OCI-LY7 (cell line): ENCODE measurements around the gene TRIM27. TPM values are rescaled to one million over a fixed set of nuclear protein-coding genes. Genes with fewer than 3 reads are reported as not detected.
"Not testable (repeated sequence)": the region's sequence is repeated elsewhere in the genome, so short reads cannot be mapped to it uniquely, and the experiment has no call there.

Source experiments
- BruUV-seq: library from RNA; stranded (reverse); fragments of 400-500 nt; replicated peaks from 2 replicates; lab custom pipeline; 2021; lab: Mats Ljungman, UMichigan
- CTCF ChIA-PET: fragments of 300-600 bp; sonication (Branson Sonifier 250); formaldehyde crosslinking; loops from one replicate; lab custom pipeline; 2022; ENCODE audit warnings: antibody characterized with exemption; ENCODE audit not compliant: unreplicated experiment; lab: Charles Lee
- POLR2A ChIA-PET: fragments of 300-600 bp; sonication (Branson Sonifier 250); formaldehyde crosslinking; loops from one replicate; lab custom pipeline; 2022; ENCODE audit warnings: antibody characterized with exemption; lab: Charles Lee
- DNase-seq: peaks from one replicate; pipeline ENCODE4 v3.0.0-alpha.2; 2015; ENCODE audit warnings: low spot score
- H2AFZ ChIP-seq: fragments of 200-600 bp; sonication (generic), shearing (Covaris generic); 2 replicates; pipeline ENCODE4 v1.6.1; 2014; ENCODE audit warnings: mild to moderate bottlenecking, antibody characterized with exemption, low read length, moderate library complexity
- H3K27ac ChIP-seq: fragments of 200-600 bp; sonication (generic); 2 replicates; pipeline ENCODE4 v1.5.1; 2014; ENCODE audit warnings: mixed run types, low read depth, mild to moderate bottlenecking, moderate library complexity, low read length, inconsistent platforms; ENCODE audit not compliant: poor library complexity, severe bottlenecking
- H3K36me3 ChIP-seq: fragments of 200-600 bp; sonication (generic); 2 replicates; pipeline ENCODE4 v1.6.1; 2014; ENCODE audit warnings: mild to moderate bottlenecking, antibody characterized with exemption, low read length, moderate library complexity, mixed read lengths; ENCODE audit not compliant: insufficient read depth
- H3K4me1 ChIP-seq: fragments of 200-600 bp; sonication (generic); 2 replicates; pipeline ENCODE4 v1.5.1; 2014; ENCODE audit warnings: mild to moderate bottlenecking, low read length; ENCODE audit not compliant: insufficient read depth, poor library complexity, severe bottlenecking
- H3K4me2 ChIP-seq: fragments of 200-600 bp; sonication (generic); 2 replicates; pipeline ENCODE4 v1.6.1; 2014; ENCODE audit warnings: mild to moderate bottlenecking, low read length
- H3K4me3 ChIP-seq: fragments of 200-600 bp; sonication (generic); 2 replicates; pipeline ENCODE4 v1.5.1; 2014; ENCODE audit warnings: mild to moderate bottlenecking, low read depth, low read length; ENCODE audit not compliant: poor library complexity, severe bottlenecking
- H3K79me2 ChIP-seq: fragments of 200-600 bp; sonication (generic); 2 replicates; pipeline ENCODE4 v1.6.1; 2016; ENCODE audit warnings: low read depth, mild to moderate bottlenecking, low read length, moderate library complexity, mixed read lengths; ENCODE audit not compliant: insufficient read depth
- H3K9me2 ChIP-seq: fragments of 200-600 bp; sonication (generic); 2 replicates; pipeline ENCODE4 v1.6.1; 2016; ENCODE audit warnings: mild to moderate bottlenecking, low read length, mixed read lengths; ENCODE audit not compliant: insufficient read depth
- H3K9me3 ChIP-seq: fragments of 200-600 bp; sonication (generic); 2 replicates; pipeline ENCODE4 v1.6.1; 2014; ENCODE audit warnings: mild to moderate bottlenecking, mixed run types, low read length, mixed read lengths
- H4K20me1 ChIP-seq: fragments of 200-600 bp; sonication (generic); 2 replicates; pipeline ENCODE4 v1.6.1; 2014; ENCODE audit warnings: mild to moderate bottlenecking, antibody characterized with exemption, low read length, moderate library complexity, mixed read lengths; ENCODE audit not compliant: insufficient read depth
- CTCF ChIP-seq: fragments of 200-600 bp; sonication (generic); conservative IDR thresholded peaks from 2 replicates; pipeline ENCODE4 v1.5.1; 2014; ENCODE audit warnings: mild to moderate bottlenecking, antibody characterized with exemption, low read length, moderate library complexity, mixed read lengths
- EZH2phosphoT487 ChIP-seq: fragments of 200-600 bp; sonication (generic); IDR thresholded peaks from 2 replicates; pipeline ENCODE4 v1.6.1; 2018; ENCODE audit warnings: low read depth, borderline replicate concordance, mild to moderate bottlenecking, mixed run types, antibody characterized with exemption, low read length, moderate library complexity, mixed read lengths
- intact Hi-C: fragments of 100-400 bp; cut with micrococcal nuclease; formaldehyde crosslinking; loops from one replicate; pipeline ENCODE4 v1.10.0; 2022; ENCODE audit not compliant: unreplicated experiment
- total RNA-seq, 2 experiments: library from RNA; depleted of rRNA in 1 of 2; stranded (reverse); fragments of >200 nt in 1 of 2; shearing (Covaris generic) in 1 of 2; gene quantifications; 2 replicates each; pipeline ENCODE4 v1.2.3, GENCODE V29; 2014 to 2022

The TRIM27 gene
- total RNA-seq, 2 experiments from 2014 or later = 112 to 130 TPM

DNA sequence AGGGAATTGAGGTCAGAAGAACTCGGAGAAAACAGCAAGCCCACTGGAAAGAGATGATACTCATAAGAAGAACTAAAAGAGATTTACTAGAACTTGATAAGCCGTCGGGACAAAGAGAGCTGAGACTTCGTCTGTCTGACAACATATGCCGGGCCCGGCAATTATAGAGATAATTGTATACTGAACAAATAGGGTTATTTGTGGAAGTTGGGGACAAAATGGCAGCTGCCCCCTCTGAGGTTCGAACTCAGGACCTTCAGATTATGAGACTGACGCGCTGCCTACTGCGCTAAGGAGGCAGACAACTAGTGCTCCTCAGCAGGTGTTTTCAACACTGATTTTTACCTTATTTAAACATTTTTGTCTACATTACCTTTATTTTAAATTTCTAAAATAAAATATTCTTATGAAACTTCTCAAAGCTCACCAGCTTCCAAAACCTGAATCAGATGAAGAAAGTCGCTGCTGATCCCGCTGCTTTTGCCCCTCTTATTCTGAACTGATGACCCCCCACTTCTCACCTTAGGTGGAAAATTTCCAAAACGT, 29.3 kb upstream of the TRIM27 start:
- DNase-seq = peak; percentile 74
- H3K36me3 ChIP-seq = no peaks in the 10 kb centered on the region
- H3K4me3 ChIP-seq = peak overlapping the region; percentile 65
- TF ChIP-seq EZH2phosphoT487 = no peak
- TF ChIP-seq CTCF = no peak
- no peaks in the 10 kb centered on the region for H3K79me2 ChIP-seq
- BruUV-seq = no TSS peak
- intact Hi-C loops = loop anchor here (1.0 kb wide), 2 partner anchors 9 to 28 kb away; no protein-coding TSS in a partner anchor
- no peak overlapping the region for H3K27ac ChIP-seq
- peak overlapping the region; percentile 89 for H2AFZ ChIP-seq
- peak overlapping the region; percentile 76 for H3K4me2 ChIP-seq
- peaks cover 18% of the 10 kb centered on the region for H3K4me1 ChIP-seq
- ChIA-PET POLR2A (interaction anchor here (0.7 to 0.8 kb wide), 3 partner anchors 26 to 79 kb away, joined by 3 read pairs; no protein-coding TSS in a partner anchor), CTCF (no interaction called here)
- no peaks in the 10 kb centered on the region for H3K9me2 ChIP-seq
- no peaks in the 10 kb centered on the region for H3K9me3 ChIP-seq
- no peaks in the 10 kb centered on the region for H4K20me1 ChIP-seq

DNA sequence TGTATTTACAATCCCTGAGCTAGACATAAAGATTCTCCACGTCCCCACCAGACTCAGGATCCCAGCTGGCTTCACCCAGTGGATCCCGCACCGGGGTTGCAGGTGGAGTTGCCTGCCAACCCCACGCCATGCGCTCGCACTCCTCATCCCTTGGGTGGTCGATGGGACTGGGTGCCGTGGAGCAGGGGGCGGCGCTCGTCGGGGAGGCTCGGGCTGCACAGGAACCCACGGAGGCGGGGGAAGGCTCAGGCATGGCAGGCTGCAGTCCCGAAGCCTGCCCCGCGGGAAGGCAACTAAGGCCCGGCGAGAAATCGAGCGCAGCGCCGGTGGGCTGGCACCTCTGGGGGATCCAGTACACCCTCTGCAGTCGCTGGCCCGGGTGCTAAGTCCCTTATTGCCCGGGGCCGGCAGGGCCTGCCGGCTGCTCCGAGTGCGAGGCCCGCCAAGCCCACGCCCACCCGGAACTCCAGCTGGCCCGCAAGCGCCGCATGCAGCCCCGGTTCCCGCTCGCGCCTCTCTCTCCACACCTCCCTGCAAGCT, 25.9 kb upstream of the TRIM27 start:
- H3K4me2 ChIP-seq, H4K20me1 ChIP-seq, POLR2A ChIA-PET, DNase-seq, H3K9me2 ChIP-seq, CTCF ChIA-PET, H3K79me2 ChIP-seq, H3K4me3 ChIP-seq, H3K36me3 ChIP-seq, BruUV-seq, H3K9me3 ChIP-seq, H3K27ac ChIP-seq, H2AFZ ChIP-seq, intact Hi-C loops: not testable (repeated sequence)
- peaks cover 36% of the 10 kb centered on the region for H3K4me1 ChIP-seq

GRCh38 chr6:28948782-28949486, 25.1 kb upstream of the TRIM27 start:
- no peak overlapping the region for H3K4me3 ChIP-seq
- CTCF ChIA-PET = no interaction called here
- no peaks in the 10 kb centered on the region for H3K79me2 ChIP-seq
- H2AFZ ChIP-seq = peak overlapping the region; percentile 43; the same call in 1 of the 2 replicates
- intact Hi-C loops = no loop called here
- POLR2A ChIA-PET = interaction anchor here (0.6 to 0.9 kb wide), 4 partner anchors 16 to 86 kb away, joined by 3 to 6 read pairs (median 4); no protein-coding TSS in a partner anchor
- TF ChIP-seq CTCF = no peak
- no peak for TF ChIP-seq EZH2phosphoT487
- no peak for DNase-seq
- H4K20me1 ChIP-seq = no peaks in the 10 kb centered on the region
- no peaks in the 10 kb centered on the region for H3K36me3 ChIP-seq
- no peaks in the 10 kb centered on the region for H3K9me3 ChIP-seq
- H3K4me2 ChIP-seq = no peak overlapping the region
- H3K27ac ChIP-seq = no peak overlapping the region
- no TSS peak for BruUV-seq
- H3K4me1 ChIP-seq = peaks cover 40% of the 10 kb centered on the region
- H3K9me2 ChIP-seq = no peaks in the 10 kb centered on the region
